TTC549 (cell line): ENCODE data around the gene HRCT1.
"Not testable (repeated sequence)": the region's sequence is repeated elsewhere in the genome, so short reads cannot be mapped to it uniquely, and the experiment has no call there.

ENCODE experiments used
- FAIRE-seq: peaks from 2 replicates; lab custom pipeline; 2012; peaks lifted over from hg19 to GRCh38; lab: Jason Lieb, UNC

Gene HRCT1

DNA sequence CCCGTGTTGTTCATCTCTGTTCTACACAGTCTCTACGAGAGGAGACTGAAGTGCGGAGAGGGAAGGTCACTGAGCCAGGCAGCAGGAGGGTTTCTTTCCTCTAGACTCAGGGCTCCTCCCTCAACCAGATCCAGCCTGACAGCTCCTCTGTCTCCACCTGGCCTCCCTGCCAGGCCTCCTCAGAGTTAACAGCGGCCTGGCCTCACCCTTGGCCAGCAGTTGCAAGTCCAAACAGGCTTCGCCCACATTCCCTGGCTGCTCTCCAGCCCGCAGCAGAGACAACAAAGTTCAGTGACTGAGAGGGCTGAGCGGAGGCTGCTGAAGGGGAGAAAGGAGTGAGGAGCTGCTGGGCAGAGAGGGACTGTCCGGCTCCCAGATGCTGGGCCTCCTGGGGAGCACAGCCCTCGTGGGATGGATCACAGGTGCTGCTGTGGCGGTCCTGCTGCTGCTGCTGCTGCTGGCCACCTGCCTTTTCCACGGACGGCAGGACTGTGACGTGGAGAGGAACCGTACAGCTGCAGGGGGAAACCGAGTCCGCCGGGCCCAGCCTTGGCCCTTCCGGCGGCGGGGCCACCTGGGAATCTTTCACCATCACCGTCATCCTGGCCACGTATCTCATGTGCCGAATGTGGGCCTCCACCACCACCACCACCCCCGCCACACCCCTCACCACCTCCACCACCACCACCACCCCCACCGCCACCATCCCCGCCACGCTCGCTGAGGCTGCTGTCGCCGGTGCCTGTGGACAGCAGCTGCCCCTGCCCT lies at the start of gene HRCT1:
Gene HRCT1, plus strand, starts transcription at position 291 of the 768 bp plus-strand sequence. Its CDS starts 86 bp downstream, at position 377.
- FAIRE-seq = no peak

DNA sequence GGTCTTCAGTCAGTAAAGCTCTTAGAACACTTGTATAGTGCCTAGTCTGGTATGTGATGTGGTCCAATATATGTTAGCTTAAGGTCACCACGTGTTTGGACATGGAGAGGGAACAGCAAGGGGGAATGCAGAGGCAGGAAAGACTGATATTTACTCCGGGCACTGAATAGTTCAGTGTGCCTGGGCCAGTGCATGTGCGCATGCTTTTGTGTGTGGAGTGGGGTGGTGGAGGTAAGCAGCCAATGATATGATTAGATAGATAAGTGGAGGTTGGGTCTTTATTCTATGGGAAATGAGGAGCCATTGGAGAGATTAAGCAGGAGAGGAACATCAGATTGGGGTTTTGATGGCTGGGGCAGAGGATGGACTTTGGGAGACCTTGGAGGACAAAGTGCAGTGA lies 49.8 kb upstream of the HRCT1 start:
- no peak for FAIRE-seq

DNA sequence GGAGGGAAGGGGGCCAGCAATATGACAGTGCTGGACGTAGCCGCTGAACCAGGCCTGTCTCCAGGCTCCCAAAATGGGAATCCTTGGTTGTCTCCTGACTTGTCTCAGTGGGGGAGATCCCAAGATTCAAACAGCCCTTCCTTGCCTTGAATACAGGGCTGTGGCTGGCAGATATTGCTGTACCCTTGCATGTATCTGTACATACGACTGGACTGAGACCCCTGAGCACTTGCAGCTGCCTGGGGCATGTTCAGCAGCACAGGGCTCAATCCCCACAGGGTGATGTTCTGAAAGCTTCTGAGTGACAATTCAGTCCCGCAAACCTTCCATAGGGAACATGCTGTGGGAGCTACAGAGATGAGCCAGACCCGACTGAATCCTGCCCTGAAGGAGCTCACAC lies 49.1 kb upstream of the HRCT1 start:
- FAIRE-seq = no peak

DNA sequence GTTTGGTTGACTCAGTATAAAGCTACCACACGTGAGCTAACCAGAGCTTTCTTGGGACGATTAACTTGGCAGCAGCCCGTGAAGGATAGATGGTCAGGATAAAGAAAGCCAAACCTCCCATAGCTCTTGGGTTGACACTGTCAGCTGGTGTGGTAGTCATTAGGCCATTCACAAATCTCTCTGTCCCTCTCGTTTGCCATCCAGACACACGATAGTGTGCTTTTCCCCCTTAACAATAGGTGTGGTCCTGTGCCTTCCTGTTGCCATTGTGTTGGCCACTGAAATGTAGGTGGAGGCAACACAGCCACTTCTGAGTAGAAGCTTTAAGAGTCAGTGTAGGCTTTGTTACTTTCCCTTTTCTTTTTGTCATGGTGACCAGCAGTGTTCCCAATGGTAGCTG lies 47.5 kb upstream of the HRCT1 start:
- FAIRE-seq = no peak

DNA sequence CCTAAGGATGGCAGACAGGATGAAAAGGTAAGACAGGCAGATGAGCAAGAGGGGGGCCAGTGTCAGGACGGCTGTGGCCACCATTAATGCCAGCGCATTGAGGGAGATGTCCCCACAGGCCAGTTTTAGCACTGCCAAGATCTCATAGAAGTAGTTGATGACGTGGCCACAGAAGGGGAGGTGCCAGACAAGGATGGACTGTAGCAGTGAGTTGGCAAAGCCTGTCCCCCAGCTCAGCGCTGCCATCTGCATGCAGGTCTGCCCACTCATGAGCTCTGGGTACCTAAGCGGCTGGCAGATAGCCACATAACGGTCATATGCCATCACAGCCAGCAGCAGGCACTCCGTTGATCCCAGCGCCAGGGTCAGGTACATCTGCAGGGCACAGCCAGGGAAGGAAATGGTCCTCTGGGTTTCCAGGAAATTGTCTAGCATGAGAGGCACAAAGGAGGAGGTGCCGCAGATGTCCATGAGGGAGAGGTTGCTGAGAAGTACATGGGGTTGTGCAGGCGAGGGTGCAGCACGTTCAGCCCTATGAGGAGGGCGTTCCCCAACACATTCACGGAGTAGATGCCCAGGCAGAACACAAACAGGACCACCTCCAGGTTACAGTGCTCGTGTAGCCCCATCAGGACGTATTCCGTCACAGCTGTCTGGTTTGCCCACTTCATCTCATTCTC lies 46.6 kb upstream of the HRCT1 start:
- FAIRE-seq = no peak

DNA sequence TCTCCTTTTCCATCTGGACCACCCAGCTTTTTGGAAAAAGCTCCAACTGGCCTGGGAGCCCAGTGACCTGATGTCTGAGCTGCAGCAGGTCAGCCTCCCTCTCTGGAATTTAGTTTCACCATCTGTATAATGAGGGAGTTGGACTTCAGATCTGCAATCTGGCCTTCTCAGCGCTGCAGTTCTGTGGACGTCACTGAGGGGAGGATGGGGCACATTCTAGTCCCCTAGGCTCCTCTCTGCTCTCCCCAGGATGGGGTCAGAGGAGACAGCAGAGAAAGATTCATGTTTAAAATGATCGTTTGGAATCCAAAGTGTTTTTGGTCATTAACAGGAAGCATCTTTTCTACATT lies 46.0 kb upstream of the HRCT1 start:
- no peak for FAIRE-seq

DNA sequence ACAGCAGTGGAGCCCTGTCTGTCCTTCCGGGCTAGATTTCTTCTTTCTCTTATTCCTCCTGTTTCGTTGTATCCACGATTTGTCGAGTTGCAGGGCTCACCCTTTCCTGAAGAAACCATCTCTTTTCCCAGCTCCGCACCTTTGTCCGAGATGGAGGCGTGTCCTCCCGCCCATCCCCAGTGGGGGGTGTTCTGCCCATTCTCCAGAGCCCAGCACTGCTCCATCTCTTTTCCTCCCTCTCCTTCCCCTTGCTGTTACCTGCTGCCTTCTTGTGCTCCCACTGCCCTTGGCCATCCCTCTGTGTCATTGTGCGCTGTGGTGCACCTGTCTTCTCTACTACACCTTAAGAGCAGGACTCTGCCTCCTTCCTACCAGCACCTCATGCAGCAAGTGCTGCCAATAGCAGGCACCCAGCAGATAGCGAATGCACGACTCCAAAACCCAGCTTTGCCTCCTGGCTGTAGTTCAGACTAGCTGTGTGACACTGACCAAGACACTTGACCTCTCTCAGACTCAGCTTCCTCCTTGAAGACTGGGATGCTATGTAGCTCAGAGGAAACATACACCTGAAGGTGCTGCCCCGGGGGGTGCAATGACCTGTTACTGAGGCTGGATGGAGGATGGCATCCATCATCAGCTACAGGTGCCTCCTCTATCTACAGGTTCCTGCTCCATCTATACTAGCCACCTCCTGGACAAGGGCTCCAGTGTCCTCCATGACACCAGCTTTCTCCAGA lies 44.7 kb upstream of the HRCT1 start:
- no peak for FAIRE-seq

DNA sequence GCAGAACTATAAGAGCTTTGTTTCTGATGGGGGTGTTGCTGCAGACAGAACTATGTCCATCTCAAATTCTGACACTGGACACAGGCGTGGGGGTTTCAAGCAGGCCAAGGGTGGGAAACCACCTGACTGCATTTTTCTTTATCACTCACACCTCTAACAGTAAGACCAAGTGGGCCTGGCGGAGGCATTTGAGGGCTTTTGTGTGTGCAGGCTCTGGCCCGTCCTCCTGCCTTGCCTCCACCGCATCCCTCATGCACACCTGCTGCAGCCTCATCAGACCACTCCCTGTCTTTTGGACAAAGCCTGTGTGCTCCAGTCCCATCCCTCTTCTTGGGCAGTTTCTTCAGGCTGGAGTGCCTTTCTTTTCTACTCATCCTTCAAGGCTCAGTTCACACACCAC lies 43.7 kb upstream of the HRCT1 start:
- FAIRE-seq = no peak

DNA sequence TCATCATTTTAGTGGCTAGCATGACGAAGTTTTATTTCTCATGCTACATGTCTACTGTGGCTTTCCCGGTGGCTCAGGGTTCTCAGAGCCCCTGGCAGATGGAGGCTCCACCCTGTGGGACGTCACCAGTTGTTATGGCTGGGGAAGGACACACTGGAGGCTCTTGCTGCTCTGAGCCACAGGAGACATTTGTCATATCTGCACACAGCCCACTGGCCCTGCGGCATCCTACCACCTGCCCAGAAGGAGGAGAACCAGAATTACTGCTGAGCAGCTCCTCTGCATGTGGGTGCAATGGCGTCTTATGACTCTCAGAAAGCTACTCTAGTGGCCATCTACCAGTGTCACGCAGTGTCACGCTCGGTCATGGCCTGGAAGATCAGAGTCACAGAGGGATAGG lies 42.4 kb upstream of the HRCT1 start:
- FAIRE-seq = no peak

DNA sequence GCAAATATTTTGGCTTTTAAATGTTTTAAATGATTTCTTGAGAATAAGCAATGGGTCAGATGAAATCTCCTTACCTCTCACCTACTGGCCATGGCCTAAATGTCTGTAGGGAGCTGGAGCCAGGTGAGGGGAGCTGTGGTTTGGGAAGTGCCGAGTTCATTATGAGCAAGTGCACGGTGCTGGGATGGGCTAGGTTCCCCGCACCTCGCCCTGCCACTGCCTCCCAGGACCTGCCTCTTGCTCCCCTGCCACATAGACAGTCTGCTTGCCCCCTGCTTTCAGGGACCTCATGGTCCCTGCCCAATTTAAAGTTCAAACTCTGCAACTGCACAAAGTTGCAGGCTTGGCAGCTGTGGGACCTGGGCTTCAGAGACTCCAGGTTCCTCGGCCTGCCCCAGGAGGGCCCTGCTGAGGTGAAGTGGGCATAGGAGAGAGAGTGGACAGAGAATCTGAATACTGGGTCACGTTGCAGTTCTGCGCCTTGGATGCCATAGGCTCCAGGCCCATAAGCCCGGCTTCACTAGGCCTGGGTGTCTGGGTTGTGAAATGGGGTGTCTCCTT lies 41.2 kb upstream of the HRCT1 start:
- FAIRE-seq = no peak

DNA sequence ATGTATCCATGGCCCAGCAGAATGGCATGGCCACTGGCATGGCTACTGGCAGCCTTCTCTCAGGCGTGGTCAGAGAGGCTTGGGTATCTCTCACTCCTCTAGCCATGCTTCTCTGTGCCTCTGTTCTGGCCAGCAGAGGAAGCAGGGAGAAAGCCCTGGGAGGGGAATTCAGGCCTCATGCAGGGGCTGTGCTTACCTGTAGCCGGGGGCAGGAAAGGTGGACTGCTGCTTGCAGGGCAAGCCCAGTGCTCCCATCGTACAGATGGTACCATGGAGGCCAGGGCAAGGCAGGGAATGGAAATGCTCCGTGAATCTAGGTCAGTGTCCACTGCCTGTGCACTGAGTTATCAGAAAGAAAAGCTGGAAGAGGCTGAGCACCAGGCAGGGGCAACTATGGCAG lies 38.5 kb upstream of the HRCT1 start:
- no peak for FAIRE-seq

DNA sequence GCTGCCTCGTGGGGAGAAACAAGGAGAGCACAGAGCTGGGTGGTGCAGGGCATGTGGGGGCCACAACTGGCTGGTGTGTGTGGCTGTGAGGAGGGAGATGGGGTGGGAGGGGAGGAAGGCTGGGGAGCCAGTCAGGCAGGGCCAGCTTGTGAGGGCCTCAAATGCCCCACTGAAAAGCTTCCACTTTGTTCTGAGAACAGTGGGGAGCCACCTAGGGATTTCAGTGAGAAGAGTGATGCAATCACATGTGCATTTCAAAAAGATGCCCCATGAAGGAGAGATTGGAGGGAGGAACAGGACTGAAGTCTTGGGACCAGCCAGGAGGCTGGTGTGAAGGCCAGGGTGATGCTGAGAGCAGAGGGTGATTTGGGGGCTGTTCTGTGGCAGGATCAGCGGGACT lies 37.1 kb upstream of the HRCT1 start:
- no peak for FAIRE-seq

DNA sequence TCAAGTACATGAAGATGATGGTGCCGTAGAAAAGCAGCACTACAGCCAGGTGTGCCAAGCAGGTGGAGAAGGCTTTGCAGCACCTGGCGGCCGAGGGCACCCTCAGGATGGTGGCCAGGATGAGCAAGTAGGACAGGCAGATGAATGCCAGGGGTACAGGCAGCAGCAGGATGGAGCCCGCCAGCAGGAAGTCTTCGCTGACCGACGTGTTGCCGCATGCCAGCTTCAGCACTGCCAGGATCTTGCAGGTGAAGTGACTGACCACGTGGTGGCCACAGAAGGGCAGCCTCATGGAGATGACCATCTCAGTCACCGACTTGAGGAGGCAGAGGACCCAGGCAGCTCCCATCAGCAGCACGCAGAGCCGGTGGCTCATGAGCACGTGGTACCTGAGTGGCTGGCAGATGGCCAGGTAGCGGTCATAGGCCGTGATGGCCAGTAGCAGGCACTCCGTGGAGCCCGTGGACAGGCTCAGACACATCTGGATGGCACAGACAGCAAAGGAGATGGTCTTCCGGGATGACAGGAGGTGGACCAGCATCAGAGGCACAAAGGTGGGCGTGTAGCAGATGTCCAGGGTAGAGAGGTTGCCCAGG lies 36.3 kb upstream of the HRCT1 start:
- FAIRE-seq = no peak

DNA sequence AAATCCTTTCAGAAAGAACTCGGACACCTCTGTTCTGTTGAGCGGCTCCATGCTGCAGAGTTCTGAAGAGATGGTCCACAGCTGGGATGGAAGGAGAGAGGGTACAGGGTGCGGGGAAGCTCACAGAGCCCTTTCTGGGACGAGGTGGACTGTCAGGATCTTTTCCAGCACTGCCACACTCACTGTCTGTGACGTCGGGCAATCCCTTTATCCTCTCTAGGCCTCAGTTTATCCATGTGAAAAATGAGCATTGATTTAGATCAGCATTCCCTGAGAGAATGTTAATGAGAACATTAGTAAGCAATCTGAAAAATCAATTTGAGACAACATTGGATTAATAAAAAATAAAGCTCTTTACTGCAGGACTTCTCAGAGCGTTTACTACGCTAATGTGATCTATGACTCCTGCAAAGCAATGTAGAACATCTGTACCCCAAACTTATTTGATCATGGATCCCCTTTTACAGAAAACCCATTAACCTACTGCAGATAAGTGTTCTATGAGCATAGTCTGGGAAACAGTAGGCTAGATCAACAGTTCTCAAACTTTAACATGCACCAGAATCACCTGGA lies 35.6 kb upstream of the HRCT1 start, which contains the start of gene OR13J1:
Gene OR13J1, minus strand, starts transcription at position 51 of the 573 bp plus-strand sequence. Its CDS starts 0 bp downstream, at position 51.
- FAIRE-seq = no peak

DNA sequence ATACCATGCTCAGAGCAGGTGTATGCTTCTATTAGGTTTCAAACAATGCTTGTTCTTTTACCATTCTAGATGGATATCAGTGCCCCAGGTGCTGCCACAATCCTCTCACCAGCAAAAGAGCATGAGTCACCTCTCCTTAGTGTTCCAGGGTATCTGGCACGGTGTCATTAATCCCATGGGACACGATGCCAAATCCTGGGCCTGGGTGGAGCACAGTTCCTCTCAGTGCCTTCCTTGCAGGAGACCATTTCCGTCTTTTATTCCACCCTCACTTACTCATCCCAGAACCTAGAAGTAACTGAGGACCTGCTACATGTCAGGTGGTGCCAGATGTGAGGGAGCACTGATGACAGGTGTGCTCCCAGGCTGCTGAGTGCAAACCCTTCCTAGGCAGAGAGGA lies 34.5 kb upstream of the HRCT1 start:
- no peak for FAIRE-seq

DNA sequence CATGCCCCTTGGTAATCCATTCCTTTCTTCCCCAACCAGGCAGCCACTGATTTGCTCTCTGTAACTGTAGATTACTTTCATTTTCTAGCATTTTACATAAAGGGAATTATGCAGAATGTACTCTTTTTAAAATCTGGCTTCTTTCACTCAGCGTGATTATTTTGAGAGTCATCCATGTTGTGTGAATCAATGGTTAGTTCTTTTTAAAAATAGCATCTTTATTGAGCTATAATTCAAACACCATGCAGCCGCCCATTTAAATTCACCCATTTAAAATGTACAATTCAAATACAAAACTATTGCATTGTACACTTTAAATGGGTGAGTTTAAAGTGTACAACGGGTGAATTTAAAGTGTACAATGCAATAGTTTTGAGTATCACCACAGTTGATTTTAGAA lies 33.5 kb upstream of the HRCT1 start:
- FAIRE-seq = no peak

DNA sequence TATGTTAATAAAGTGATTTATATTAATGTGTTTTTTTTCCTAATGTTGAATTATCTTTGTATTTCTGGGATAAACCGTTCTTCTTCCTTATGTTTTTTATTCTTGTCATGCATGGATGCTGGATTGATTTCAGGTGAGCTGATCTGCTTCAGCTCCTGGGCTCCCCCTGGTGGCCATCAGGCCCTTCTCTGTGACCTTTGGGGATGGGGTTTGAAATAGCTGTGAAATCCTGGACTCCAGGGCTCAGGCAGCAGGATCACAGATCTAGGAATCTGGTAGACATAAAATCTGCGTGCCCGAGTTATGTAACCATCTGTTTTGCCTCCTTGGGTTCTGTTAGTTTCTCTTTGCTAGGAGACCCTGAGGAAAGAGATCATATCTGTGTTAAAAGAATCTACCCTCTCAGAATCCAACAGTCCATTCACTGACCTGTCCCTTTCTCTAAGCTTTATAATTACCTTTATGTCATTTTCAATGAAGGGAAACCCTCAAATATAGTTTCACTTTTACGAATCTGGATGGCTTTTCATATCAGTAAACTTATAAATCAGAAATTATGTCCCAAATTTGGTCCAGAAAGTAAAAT lies 23.6 kb upstream of the HRCT1 start:
- peak; percentile 68 for FAIRE-seq

DNA sequence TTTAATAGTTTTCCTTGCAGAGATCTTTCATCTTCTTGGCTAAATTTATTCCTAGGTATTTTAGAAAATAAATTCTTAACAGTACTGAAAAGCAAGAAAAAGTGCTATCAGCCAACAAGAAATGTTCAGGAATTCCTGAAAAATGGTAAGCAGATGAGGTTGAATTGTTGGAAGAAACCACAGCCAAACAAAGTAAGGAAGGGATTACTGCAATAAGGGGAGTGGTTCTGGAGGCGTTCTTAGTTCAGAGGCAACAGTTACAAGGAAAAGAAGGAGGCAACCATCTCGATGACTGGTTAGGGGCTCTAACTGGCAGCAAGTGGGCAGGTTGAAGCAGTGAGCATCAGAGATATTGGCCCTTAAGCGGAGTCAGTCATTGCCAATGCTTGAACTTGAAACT lies 23.0 kb upstream of the HRCT1 start:
- no peak for FAIRE-seq

DNA sequence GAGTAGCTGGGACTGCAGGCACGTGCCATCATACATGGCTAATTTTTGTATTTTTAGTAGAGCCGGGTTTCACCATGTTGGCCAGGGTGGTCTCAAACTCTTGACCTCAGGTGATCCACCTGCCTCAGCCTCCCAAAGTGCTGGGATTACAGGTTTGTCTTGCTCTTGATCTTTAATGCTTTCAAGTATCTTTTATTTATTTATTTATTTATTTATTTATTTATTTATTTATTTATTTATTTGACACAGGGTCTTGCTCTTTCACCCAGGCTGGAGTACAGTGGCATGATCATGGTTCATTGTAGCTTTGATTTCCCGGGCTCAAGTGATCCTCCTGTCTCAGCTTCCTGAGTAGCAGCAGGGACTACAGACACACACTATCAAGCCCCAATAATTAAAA lies 21.1 kb upstream of the HRCT1 start:
- FAIRE-seq = not testable (repeated sequence)

DNA sequence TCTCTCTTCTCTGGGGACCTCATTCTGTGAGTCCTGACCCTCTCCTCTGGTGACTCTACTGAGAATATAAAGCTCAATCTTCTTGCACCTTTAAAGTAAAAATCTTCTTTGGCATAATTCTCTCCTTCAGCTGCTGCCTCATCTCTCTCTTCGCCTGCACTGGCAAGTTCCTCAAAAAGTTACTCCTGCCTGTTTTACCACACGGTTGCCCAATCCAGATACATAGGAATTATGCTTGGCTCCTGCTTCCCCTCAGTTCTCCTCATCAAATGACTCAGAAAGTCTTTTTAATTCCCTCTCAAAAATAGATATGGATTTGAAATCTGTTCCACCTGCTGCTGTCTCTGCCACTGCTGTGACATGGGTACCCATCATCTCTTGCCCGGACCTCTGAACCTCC lies 14.4 kb upstream of the HRCT1 start:
- FAIRE-seq = no peak

DNA sequence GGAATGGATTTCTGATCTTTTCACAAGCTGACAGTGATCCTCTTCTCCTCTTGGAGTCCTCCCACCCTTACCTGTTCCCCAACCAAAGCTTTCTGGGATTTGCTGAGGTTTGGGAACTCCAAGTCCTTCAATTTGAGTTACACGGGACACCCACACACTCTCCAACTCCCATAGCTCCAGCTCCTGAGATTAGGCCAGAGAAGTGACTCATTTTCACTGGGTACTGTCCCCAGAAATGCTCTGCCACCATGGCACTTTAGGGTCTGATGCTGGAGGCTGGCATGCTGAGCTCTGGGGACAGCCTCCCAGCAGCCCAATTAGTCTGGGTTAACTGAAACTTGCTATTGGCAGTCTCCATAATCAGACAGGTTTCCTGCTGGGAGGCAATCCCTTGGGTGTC lies 14.0 kb upstream of the HRCT1 start:
- no peak for FAIRE-seq

DNA sequence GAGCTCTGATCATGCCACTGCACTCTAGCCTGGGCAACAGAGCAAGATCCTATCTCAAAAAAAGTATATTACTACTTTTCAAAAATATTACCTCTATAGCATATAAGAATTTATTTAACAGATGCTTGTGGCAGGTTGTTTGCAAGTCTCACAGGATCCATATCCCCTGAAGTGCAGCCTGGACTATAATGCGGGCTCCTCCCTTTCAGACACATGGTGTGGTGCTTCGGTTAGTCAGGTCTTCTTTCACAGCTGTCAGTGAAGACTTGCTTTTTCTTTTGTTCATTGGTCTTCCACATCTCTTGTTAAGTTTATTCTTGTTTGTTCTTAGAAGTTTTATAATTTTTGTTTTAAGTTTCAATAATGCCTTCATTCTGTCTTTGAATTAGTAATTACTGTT lies 9.4 kb upstream of the HRCT1 start:
- FAIRE-seq = no peak
